ENCODE data around the gene GJA3.

The GJA3 gene

DNA sequence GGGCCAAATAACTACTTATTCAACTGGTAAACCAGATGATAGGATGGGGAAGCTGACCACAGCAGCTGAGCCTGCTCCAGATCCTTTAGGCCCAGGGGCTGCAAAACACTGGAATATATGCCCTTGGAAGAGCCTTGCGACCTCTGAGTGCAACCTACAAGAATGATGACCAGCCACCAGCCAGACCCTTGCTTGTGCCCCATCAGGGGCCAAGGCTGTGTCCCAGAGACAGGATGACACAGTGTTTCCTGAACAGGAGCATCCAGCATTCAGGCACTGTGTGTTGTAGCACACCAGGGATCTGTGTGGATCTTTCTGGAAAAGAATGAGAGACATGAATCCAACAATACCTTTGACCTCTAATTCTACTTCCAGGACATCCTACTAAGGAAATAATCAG is 14.5 kb downstream of the GJA3 start:
- TF ChIP-seq, protein P1, sequence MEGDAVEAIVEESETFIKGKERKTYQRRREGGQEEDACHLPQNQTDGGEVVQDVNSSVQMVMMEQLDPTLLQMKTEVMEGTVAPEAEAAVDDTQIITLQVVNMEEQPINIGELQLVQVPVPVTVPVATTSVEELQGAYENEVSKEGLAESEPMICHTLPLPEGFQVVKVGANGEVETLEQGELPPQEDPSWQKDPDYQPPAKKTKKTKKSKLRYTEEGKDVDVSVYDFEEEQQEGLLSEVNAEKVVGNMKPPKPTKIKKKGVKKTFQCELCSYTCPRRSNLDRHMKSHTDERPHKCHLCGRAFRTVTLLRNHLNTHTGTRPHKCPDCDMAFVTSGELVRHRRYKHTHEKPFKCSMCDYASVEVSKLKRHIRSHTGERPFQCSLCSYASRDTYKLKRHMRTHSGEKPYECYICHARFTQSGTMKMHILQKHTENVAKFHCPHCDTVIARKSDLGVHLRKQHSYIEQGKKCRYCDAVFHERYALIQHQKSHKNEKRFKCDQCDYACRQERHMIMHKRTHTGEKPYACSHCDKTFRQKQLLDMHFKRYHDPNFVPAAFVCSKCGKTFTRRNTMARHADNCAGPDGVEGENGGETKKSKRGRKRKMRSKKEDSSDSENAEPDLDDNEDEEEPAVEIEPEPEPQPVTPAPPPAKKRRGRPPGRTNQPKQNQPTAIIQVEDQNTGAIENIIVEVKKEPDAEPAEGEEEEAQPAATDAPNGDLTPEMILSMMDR (IDR thresholded peaks at IDR 0.05; ENCODE audit: low read depth, low read length), result no peak
- DNase-seq (ENCODE audit: extremely low read depth, low read depth), result no peak

DNA sequence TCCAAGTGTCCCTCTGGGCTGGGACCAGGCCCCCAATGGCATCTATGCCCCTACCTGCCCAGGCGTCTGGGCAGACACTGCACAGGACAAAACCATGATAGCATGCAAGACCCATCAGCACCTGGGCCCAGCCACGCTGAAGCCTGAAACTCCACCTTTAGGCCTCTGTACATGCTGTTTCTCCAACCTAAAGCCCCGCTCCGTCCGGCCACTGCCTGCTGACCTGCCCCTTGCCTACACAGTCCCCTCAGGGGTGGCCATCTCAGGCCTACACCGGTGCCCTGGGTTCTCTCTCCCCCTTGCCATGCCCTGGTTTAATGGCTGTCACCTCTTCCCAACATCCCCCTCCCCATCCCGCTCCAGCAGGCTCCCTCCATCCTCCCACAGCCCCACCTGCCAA is 15.3 kb downstream of the GJA3 start:
- DNase-seq (ENCODE audit: extremely low read depth, low read depth), result no peak
- TF ChIP-seq, protein P1 (IDR thresholded peaks at IDR 0.05; ENCODE audit: low read depth, low read length), result no peak

DNA sequence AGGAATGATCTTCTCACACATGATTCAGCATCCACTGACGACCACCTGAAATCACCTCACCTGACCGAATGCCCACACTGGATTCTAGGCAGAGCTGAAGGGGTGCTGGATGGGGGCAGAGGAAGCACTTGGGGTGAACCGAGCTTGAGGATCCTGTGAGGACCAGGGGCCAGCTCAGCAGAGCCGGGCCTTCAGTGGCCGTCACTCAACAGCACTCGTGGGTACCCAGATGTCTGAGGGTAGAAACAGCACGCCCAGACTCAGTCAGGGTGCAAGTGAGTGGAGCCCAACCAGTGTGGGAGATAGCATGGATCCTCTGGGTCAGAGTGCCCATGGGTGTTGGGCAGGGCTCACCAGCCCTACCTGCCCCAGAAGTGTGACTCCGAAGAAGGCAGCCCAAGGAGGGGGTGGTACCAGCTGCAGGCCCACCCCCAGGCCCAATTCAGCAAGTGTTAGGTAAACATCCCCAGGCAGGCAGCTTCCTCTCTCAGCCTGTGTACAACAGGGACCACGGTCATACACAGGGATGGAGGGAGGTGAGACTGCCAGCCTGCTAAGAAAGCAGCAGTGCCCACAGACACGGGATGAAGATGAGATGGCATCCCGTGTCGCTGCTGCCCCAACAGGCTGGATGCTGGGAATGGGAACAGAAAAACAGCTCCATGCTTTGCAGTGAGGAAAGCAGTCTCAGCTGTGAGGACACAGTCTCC is 16.6 kb downstream of the GJA3 start:
- DNase-seq (ENCODE audit: extremely low read depth, low read depth), result no peak
- TF ChIP-seq, protein P1 (IDR thresholded peaks at IDR 0.05; ENCODE audit: low read depth, low read length), result no peak

DNA sequence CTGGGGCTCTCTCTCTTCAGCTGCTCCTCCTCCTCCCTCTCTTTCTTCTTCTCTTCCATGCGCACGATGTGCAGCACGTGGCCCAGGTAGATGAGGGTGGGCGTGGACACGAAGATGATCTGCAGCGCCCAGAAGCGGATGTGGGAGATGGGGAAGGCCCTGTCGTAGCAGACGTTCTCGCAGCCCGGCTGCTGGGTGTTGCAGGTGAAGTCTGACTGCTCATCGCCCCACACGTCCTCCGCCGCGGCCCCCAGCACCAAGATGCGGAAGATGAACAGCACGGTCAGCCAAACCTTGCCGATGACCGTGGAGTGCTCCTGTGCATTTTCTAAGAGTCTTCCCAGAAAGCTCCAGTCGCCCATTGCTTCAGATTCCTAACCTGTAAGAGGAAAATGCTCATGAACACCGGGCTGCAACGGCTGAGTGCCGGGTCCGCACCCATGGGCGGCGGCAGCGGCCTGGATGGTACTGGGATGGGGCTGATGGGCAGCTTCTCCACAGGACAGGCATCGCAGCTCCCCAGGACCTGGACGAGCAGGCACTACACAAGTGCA is 17.8 kb downstream of the GJA3 start:
- TF ChIP-seq, protein P1 (IDR thresholded peaks at IDR 0.05; ENCODE audit: low read depth, low read length), result no peak
- no peak for DNase-seq (ENCODE audit: extremely low read depth, low read depth)

DNA sequence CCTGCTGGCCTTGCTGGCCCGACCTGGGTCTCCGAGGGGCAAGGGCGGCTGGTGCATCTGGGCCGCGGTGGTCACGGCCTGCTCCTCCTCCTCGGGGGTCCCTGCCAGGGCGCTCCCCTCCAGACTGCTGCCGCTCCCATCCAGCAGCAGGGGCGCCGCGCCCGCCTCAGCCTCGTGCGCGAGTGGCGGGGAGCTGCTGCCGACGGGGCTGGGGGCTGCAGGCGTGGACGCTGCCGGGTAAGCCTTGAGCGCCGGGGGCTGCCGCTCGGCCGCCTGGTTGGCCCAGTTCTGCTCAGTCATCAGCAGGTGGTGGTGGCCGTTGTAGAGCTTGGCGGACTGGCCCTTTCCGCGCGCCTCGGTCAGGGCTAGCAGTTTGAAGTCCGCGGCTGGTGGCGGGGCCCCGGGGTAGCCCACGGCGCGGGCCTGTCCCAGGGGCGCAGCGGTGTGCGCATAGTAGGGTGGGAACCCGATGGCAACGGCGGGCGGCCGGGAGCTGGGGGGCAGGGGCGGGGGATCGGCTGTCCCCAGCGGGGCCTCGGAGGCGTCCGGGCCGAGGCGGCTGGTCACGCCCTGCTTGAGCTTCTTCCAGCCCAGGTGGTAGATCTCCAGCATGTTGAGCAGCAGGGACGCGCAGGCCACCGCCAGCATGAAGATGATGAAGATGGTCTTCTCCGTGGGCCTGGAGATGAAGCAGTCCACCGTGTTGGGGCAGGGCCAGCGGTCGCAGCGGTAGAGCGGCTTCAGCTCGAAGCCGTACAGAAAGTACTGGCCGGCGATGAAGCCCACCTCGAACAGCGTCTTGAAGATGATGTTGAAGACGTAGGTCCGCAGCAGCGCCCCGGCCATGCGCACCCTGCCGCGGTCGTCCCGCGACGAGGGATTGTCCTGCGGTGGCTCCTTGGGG is 18.6 kb downstream of the GJA3 start:
- TF ChIP-seq, protein P1 (IDR thresholded peaks at IDR 0.05; ENCODE audit: low read depth, low read length), result no peak
- no peak for DNase-seq (ENCODE audit: extremely low read depth, low read depth)

DNA sequence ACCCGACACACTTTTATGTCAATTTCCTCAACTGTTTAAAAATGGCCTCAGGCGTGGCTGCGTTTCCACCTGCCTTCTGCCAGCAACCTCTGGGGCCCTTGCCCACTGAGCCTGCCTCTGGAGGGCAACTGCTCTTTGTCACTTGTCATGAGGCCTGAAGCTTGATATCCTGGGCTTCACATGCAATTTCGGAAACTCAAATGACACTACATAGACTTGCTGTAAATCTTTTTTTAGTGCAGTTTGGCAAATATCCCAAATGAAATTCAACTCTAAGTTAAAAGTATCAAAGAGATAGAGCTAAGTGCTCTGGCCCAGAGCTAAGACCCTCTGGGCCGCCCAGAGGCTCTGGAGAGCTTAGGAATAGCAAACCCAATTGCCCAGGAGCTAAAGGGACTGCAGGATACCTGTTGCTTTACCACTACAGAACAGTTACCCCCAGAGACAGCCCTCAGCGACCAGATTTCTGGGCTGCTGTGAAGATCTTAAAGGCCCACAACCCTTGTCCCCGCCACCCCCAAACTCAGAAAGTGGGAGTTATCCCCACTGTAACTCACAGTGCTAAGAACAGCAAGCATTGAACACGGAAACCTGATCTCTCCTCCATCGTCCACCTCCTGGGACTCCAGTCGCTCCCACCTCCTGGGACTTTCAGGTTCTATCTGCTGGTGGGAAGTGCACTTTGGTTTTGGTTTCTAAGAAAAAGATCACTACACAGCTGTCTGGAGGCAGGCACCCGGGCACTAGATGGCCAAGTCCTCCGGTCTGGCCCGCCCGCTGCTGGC is 19.4 kb downstream of the GJA3 start:
- TF ChIP-seq, protein P1 (IDR thresholded peaks at IDR 0.05; ENCODE audit: low read depth, low read length), result no peak
- DNase-seq (ENCODE audit: extremely low read depth, low read depth), result no peak
